GM21717 (cell line): ENCODE results near the gene GADD45GIP1.
A peak's percentile ranks its signal among the peaks of the same experiment; 100 is the strongest.
"Not testable (repeated sequence)": the region's sequence is repeated elsewhere in the genome, so short reads cannot be mapped to it uniquely, and the experiment has no call there.

Source experiments
- ATAC-seq: cut with Tn5 transposase; IDR thresholded peaks from one replicate; pipeline ENCODE4 v1.9.1; 2021; ENCODE audit warnings: mild to moderate bottlenecking, moderate library complexity; ENCODE audit not compliant: unreplicated experiment

GADD45GIP1 gene

GRCh38 chr19:12965017-12965811 is 8.2 kb upstream of the GADD45GIP1 start:
- peak; percentile 64 for ATAC-seq

GRCh38 chr19:12959481-12959880 is 2.5 kb upstream of the GADD45GIP1 start:
- no peak for ATAC-seq

GRCh38 chr19:12957389-12957952 is 448 bp upstream of the GADD45GIP1 start:
- ATAC-seq, result not testable (repeated sequence)

GRCh38 chr19:12955996-12956395 is 1.0 kb downstream of the GADD45GIP1 start:
- no peak for ATAC-seq

- ATAC-seq, result not testable (repeated sequence)
Observed at GRCh38 chr19:12955575-12955974, 1.4 kb downstream of the GADD45GIP1 start.

- no peak for ATAC-seq
Observed at GRCh38 chr19:12954612-12954962, 2.4 kb downstream of the GADD45GIP1 start.

GRCh38 chr19:12953799-12954611 is 3.0 kb downstream of the GADD45GIP1 start:
- ATAC-seq, result no peak

- ATAC-seq, result no peak
Observed at GRCh38 chr19:12953138-12953798, 3.8 kb downstream of the GADD45GIP1 start.

GRCh38 chr19:12952488-12953137 is 4.4 kb downstream of the GADD45GIP1 start:
- no peak for ATAC-seq

- ATAC-seq, result not testable (repeated sequence)
Observed at GRCh38 chr19:12952050-12952449, 5.0 kb downstream of the GADD45GIP1 start.

GRCh38 chr19:12949363-12950283 is 7.4 kb downstream of the GADD45GIP1 start:
- ATAC-seq, result no peak

GRCh38 chr19:12948612-12949362 is 8.2 kb downstream of the GADD45GIP1 start:
- no peak for ATAC-seq

GRCh38 chr19:12947702-12948611 is 9.1 kb downstream of the GADD45GIP1 start:
- ATAC-seq, result no peak

- no peak for ATAC-seq
Observed at GRCh38 chr19:12946731-12947496, 10.1 kb downstream of the GADD45GIP1 start.

- peak; percentile 27 for ATAC-seq
Observed at GRCh38 chr19:12946092-12946721, 10.8 kb downstream of the GADD45GIP1 start.

- peak; percentile 53 for ATAC-seq
Observed at GRCh38 chr19:12945479-12946091, 11.4 kb downstream of the GADD45GIP1 start, which contains the start of gene RAD23A. TSS of gene RAD23A (plus strand) at chr19:12945862. CDS start at chr19:12945949, 87 bp downstream.
